ENCODE data around the gene PCCA. TPM values are rescaled to one million over a fixed set of nuclear protein-coding genes. Genes with fewer than 3 reads are reported as not detected.
"Not testable (repeated sequence)": the region's sequence is repeated elsewhere in the genome, so short reads cannot be mapped to it uniquely, and the experiment has no call there.

PCCA gene
- total and polyA plus RNA-seq, 7 donors, result 18.0 to 45.6 (median 42.8) TPM

DNA sequence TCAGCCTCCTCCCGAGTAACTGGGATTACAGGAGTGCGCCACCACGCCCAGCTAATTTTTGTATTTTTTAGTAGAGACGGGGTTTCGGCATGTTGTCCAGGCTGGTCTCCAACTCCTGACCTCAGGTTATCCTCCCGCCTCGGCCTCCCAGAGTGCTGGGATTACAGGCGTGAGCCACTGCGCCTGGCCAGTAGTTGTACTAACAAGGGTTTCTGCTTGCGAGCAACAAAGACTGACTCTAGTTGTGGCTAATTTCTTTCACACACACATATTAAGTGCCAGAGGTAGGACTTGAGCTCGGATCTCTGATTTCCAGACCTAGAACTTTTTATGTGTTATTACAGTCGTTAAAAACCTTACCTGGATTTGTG lies 635 bp upstream of the PCCA start:
- H3K4me3 ChIP-seq, result peak overlapping the region; percentile 75 to 90 (median 77)
- peak overlapping the region; percentile 79 to 87 (median 82) for H3K27ac ChIP-seq
- 20 to 52% methylated on average over 12 of the region's 12 CpGs for WGBS, 2 donors

DNA sequence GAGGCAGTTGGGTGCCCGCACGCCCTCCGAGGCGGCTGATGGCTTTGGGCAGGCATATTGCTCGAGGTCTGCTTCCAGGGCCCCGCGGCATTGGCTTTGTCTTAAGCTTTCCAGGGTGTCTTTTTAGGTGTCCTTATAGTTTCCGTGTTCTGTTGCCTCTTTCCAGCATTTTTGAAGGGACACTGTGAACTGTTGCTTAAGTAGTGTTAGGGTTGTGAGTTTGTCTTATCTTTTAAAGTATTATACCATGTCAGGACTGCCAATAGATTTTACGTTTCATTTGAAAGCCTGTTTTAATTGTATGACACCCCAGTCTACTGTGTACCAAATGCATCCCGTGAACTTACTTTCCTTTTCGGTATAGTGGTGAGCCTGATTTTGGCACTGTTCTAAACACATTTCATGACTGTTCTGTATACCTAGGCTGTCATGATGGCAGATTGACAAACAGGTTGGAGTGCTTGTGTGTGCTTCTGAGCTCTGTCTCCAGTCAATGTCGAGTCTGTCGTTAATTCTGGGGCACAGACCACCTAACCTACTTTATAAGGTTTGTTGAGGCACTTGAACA lies 656 bp downstream of the PCCA start:
- intact Hi-C loops (cut with DNase I), result loop anchor here (2.0 to 10.0 kb wide), 3 partner anchors 105 to 482 kb away; partner anchors contain the start of genes CLYBL and ZIC2
- Histone ChIP-seq H3K4me1 (peaks cover 0 to 30% (median 23%) of the 10 kb centered on the region in 4 donors), H3K36me3 (no peaks in the 10 kb centered on the region), H3K27me3 (no peaks in the 10 kb centered on the region), H3K27ac (peak overlapping the region; percentile 79 to 87 (median 82)), H3K9me3 (no peaks in the 10 kb centered on the region), H3K4me3 (peak overlapping the region; percentile 75 to 90 (median 77))
- TF ChIP-seq EP300 (IDR thresholded peaks at IDR 0.05) (no peak), POLR2AphosphoS5 (IDR thresholded peaks at IDR 0.05) (no peak), POLR2A (IDR thresholded peaks at IDR 0.05) (no peak)
- TF ChIP-seq, protein P1, sequence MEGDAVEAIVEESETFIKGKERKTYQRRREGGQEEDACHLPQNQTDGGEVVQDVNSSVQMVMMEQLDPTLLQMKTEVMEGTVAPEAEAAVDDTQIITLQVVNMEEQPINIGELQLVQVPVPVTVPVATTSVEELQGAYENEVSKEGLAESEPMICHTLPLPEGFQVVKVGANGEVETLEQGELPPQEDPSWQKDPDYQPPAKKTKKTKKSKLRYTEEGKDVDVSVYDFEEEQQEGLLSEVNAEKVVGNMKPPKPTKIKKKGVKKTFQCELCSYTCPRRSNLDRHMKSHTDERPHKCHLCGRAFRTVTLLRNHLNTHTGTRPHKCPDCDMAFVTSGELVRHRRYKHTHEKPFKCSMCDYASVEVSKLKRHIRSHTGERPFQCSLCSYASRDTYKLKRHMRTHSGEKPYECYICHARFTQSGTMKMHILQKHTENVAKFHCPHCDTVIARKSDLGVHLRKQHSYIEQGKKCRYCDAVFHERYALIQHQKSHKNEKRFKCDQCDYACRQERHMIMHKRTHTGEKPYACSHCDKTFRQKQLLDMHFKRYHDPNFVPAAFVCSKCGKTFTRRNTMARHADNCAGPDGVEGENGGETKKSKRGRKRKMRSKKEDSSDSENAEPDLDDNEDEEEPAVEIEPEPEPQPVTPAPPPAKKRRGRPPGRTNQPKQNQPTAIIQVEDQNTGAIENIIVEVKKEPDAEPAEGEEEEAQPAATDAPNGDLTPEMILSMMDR (IDR thresholded peaks at IDR 0.05), result no peak
- 1% methylated on average over 13 of the region's 13 CpGs for WGBS, 2 donors
- peak; percentile 66 for DNase-seq

More for the DNA sequence above, 635 bp upstream of the PCCA start:
- no peaks in the 10 kb centered on the region for H3K9me3 ChIP-seq
- TF ChIP-seq POLR2AphosphoS5 (IDR thresholded peaks at IDR 0.05), result no peak
- no peak for TF ChIP-seq EP300 (IDR thresholded peaks at IDR 0.05)
- TF ChIP-seq, protein P1 (IDR thresholded peaks at IDR 0.05), result no peak
- TF ChIP-seq POLR2A (IDR thresholded peaks at IDR 0.05), result no peak
- H3K27me3 ChIP-seq, result no peaks in the 10 kb centered on the region
- DNase-seq, result no peak
- H3K36me3 ChIP-seq, result no peaks in the 10 kb centered on the region
- intact Hi-C loops (cut with DNase I), result loop anchor here (2.0 to 10.0 kb wide), 3 partner anchors 103 to 481 kb away; partner anchors contain the start of genes CLYBL and ZIC2
- H3K4me1 ChIP-seq, result peaks cover 0 to 30% (median 23%) of the 10 kb centered on the region in 4 donors

DNA sequence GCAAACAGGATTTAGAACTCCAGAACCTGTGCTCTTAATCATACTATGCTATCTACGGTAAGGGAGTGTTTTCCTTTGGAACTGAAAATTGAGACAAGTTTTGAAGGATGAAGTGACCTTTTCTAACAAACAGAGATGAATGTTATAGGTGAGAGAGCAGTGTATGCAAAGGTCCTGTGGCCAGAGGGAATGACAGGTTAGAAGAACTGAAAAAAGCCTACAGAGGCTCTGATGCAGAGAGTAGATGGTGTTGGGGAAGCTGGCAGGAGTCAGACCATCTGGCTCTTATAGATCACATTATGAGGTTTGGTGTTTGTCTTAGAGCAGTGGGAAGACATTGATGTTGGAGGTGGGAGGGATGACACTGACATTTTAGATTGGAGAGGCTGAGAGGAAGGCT lies 2.0 kb downstream of the PCCA start:
- Histone ChIP-seq H3K27me3 (no peaks in the 10 kb centered on the region), H3K4me1 (peaks cover 0 to 30% (median 23%) of the 10 kb centered on the region in 4 donors), H3K27ac (no peak overlapping the region), H3K36me3 (no peaks in the 10 kb centered on the region), H3K4me3 (no peak overlapping the region), H3K9me3 (no peaks in the 10 kb centered on the region)
- DNase-seq, result no peak
- TF ChIP-seq EP300 (IDR thresholded peaks at IDR 0.05) (no peak), POLR2AphosphoS5 (IDR thresholded peaks at IDR 0.05) (no peak), POLR2A (IDR thresholded peaks at IDR 0.05) (no peak)
- TF ChIP-seq, protein P1 (IDR thresholded peaks at IDR 0.05), result no peak
- intact Hi-C loops (cut with DNase I), result no loop called here
- WGBS, 2 donors, result 51 to 89% methylated on average over 1 of the region's 1 CpG

DNA sequence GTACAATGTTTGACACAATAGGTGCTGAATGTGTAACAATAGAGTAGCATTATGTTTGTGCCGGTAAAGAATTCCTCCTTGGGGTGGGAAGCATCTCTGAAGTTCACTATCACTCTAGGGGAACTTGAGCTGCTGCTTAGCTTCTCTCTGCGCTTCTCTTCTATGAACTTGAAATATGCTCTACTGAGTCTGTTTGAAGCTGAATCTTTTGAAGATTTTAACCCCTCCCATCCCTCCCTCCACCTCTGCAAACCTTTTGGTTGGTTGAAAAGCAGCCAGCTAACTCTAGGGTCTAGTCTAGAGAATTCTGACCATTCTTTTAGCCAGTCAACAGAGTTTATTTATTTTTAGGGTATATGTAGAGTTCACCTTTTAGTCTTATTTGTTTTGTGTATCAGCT lies 2.5 kb downstream of the PCCA start:
- no peaks in the 10 kb centered on the region for H3K27me3 ChIP-seq
- H3K36me3 ChIP-seq, result no peaks in the 10 kb centered on the region
- peaks cover 0 to 30% (median 23%) of the 10 kb centered on the region in 4 donors for H3K4me1 ChIP-seq
- no peaks in the 10 kb centered on the region for H3K9me3 ChIP-seq
- no peak overlapping the region for H3K4me3 ChIP-seq
- DNase-seq, result no peak
- WGBS, 2 donors, result 72 to 78% methylated on average over 2 of the region's 2 CpGs
- no peak overlapping the region for H3K27ac ChIP-seq
- TF ChIP-seq EP300 (IDR thresholded peaks at IDR 0.05), result no peak
- TF ChIP-seq, protein P1 (IDR thresholded peaks at IDR 0.05), result no peak
- TF ChIP-seq POLR2A (IDR thresholded peaks at IDR 0.05), result no peak
- no peak for TF ChIP-seq POLR2AphosphoS5 (IDR thresholded peaks at IDR 0.05)
- intact Hi-C loops (cut with DNase I), result no loop called here

DNA sequence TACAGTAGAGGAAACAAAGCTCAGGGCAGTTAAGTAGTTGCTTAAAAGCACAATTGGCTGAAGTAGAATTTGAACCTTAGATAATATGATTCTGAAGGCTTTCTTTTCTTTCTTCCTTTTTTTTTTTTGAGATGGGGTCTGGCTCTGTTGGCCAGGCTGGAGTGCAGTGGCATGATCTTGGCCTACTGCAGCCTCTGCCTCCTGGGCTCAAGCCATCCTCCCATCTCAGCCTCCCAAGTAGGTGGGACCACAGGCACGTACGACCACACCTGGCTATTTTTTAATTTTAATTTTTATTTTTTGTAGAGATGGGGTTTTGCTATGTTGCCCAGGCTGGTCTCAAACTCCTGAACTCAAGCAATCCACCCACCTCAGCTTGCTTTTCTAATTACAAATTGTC lies 3.4 kb downstream of the PCCA start:
- H3K4me3 ChIP-seq; H3K27me3 ChIP-seq; H3K9me3 ChIP-seq; H3K36me3 ChIP-seq; H3K27ac ChIP-seq; intact Hi-C loops (cut with DNase I); DNase-seq: not testable (repeated sequence)
- peaks cover 0 to 30% (median 23%) of the 10 kb centered on the region in 4 donors for H3K4me1 ChIP-seq
- WGBS, 2 donors, result 95 to 96% methylated on average over 2 of the region's 2 CpGs
